Left lung (tissue), 10 donors: ENCODE data around the gene CCDC30. TPM values are rescaled to one million over a fixed set of nuclear protein-coding genes. Genes with fewer than 3 reads are reported as not detected.
A peak's percentile ranks its signal among the peaks of the same experiment; 100 is the strongest.

Source experiments
- ATAC-seq: fragments of 200-7000 bp; cut with Tn5 transposase; one replicate; pipeline ENCODE4 v1.9.1; 2020; ENCODE audit warnings: moderate library complexity
- DNase-seq, 4 donors: peaks; one replicate each; pipeline ENCODE4 v3.0.0-alpha.2; 2013 to 2020
- H3K27ac ChIP-seq, 2 donors: fragments of 200-600 bp; sonication (generic) in 1 of 2; one replicate each; pipeline versions ENCODE4 v1.5.0 to v1.8.0; 2020 to 2021
- H3K27me3 ChIP-seq, 2 donors: fragments of 200-600 bp; sonication (generic) in 1 of 2; one replicate each; pipeline versions ENCODE4 v1.5.0 to v1.8.0; 2020 to 2021
- H3K36me3 ChIP-seq, 2 donors: fragments of 200-600 bp; sonication (generic) in 1 of 2; one replicate each; pipeline versions ENCODE4 v1.5.0 to v1.8.0; 2020 to 2021
- H3K4me1 ChIP-seq, 2 donors: fragments of 200-600 bp; one replicate each; pipeline ENCODE4 v1.8.0; 2021
- H3K4me3 ChIP-seq, 2 donors: fragments of 200-600 bp; sonication (generic) in 1 of 2; one replicate each; pipeline versions ENCODE4 v1.5.0 to v1.8.0; 2020 to 2021; ENCODE audit warnings: mild to moderate bottlenecking in 1 of 2
- H3K9me3 ChIP-seq, 2 donors: fragments of 200-600 bp; sonication (generic) in 1 of 2; one replicate each; pipeline versions ENCODE4 v1.5.0 to v1.8.0; 2020 to 2021
- CTCF ChIP-seq, 2 donors: fragments of 200-600 bp; sonication (generic) in 1 of 2; IDR thresholded peaks; one replicate each; pipeline versions ENCODE4 v1.5.0 to v1.8.0; 2021; ENCODE audit warnings: antibody characterized with exemption in 2 of 2
- intact Hi-C, 2 donors: fragments of 100-400 bp; cut with DNase I; formaldehyde crosslinking; loops; one replicate each; pipeline versions ENCODE4 v1.11.2 to v1.14.2; 2022
- polyA plus RNA-seq, 6 donors: library from polyadenylated mRNA; unstranded; fragments of 120-200 nt; gene quantifications; one replicate each; pipeline ENCODE4 v1.2.1, GENCODE V29; 2013; ENCODE audit not compliant: insufficient read length in 6 of 6
- total RNA-seq, 2 donors: library from RNA; stranded (reverse); fragmentation: NEBNext Ultra II Directional; extraction: Animal tissue kit (Norgen Biotek cat#: 25700); gene quantifications; one replicate each; pipeline ENCODE4 v1.2.1, GENCODE V29; 2021
- donor health status: DM: no; HTN: yes; CAD: no.
- donor health status: DM: no; HTN: no; CAD: no.

The CCDC30 gene
- total and polyA plus RNA-seq, 8 donors, result 4.5 to 16.2 (median 12.3) TPM

- Histone ChIP-seq H3K9me3 (no peaks in the 10 kb centered on the region), H3K4me3 (no peak overlapping the region), H3K27me3 (no peaks in the 10 kb centered on the region), H3K36me3 (peaks cover 4 to 36% of the 10 kb centered on the region in 2 donors), H3K4me1 (peaks cover 20 to 67% of the 10 kb centered on the region in 2 donors), H3K27ac (peak overlapping the region in 1 of 2 donors; percentile 11)
- DNase-seq (no peak), ATAC-seq (peak; percentile 51)
- intact Hi-C loops, result no loop called here
- no peak for TF ChIP-seq CTCF (IDR thresholded peaks at IDR 0.05)
Measured at GRCh38 chr1:42692461-42692860, 229.4 kb downstream of the CCDC30 start.

- Histone ChIP-seq H3K4me1 (peaks cover 20 to 62% of the 10 kb centered on the region in 2 donors), H3K27me3 (no peaks in the 10 kb centered on the region), H3K27ac (peak overlapping the region in 1 of 2 donors; percentile 11), H3K36me3 (peaks cover 8 to 41% of the 10 kb centered on the region in 2 donors), H3K4me3 (no peak overlapping the region), H3K9me3 (no peaks in the 10 kb centered on the region)
- ATAC-seq (peak; percentile 84), DNase-seq (no peak)
- intact Hi-C loops, result no loop called here
- TF ChIP-seq CTCF (IDR thresholded peaks at IDR 0.05), result no peak
Measured at GRCh38 chr1:42692911-42693310, 229.8 kb downstream of the CCDC30 start.

- no peak for TF ChIP-seq CTCF (IDR thresholded peaks at IDR 0.05)
- Histone ChIP-seq H3K27ac (no peak overlapping the region), H3K27me3 (no peaks in the 10 kb centered on the region), H3K9me3 (no peaks in the 10 kb centered on the region), H3K4me1 (peaks cover 7 to 10% of the 10 kb centered on the region in 2 donors), H3K36me3 (peaks cover 17 to 94% of the 10 kb centered on the region in 2 donors), H3K4me3 (no peak overlapping the region)
- no peak for ATAC-seq
- intact Hi-C loops, result no loop called here
- no peak for DNase-seq
Measured at GRCh38 chr1:42698081-42698813, 235.2 kb downstream of the CCDC30 start.

- ATAC-seq (no peak), DNase-seq (no peak)
- H3K27ac ChIP-seq, result no peak overlapping the region
- H3K27me3 ChIP-seq, result no peaks in the 10 kb centered on the region
- no peaks in the 10 kb centered on the region for H3K9me3 ChIP-seq
- no peak overlapping the region for H3K4me3 ChIP-seq
- peaks cover 17 to 100% of the 10 kb centered on the region in 2 donors for H3K36me3 ChIP-seq
- no peaks in the 10 kb centered on the region for H3K4me1 ChIP-seq
- intact Hi-C loops, result no loop called here
- TF ChIP-seq CTCF (IDR thresholded peaks at IDR 0.05), result no peak
Measured at GRCh38 chr1:42700006-42700405, 236.9 kb downstream of the CCDC30 start.

- intact Hi-C loops, result no loop called here
Measured at GRCh38 chr1:42703888-42704464, 240.9 kb downstream of the CCDC30 start.

More at GRCh38 chr1:42703888-42704464, 240.9 kb downstream of the CCDC30 start:
- H3K36me3 ChIP-seq, result peaks cover 8 to 96% of the 10 kb centered on the region in 2 donors
- no peak for DNase-seq
- H3K27ac ChIP-seq, result no peak overlapping the region
- ATAC-seq, result no peak
- no peaks in the 10 kb centered on the region for H3K27me3 ChIP-seq
- TF ChIP-seq CTCF (IDR thresholded peaks at IDR 0.05), result no peak
- H3K4me1 ChIP-seq, result no peaks in the 10 kb centered on the region
- no peak overlapping the region for H3K4me3 ChIP-seq
- no peaks in the 10 kb centered on the region for H3K9me3 ChIP-seq
